Measurements from ENCODE around the gene RAD51C. TPM values are rescaled to one million over a fixed set of nuclear protein-coding genes. Genes with fewer than 3 reads are reported as not detected.
"Not testable (repeated sequence)": the region's sequence is repeated elsewhere in the genome, so short reads cannot be mapped to it uniquely, and the experiment has no call there.

Gene RAD51C
- total RNA-seq, 1 experiment from 2014 or later: 53.7 TPM

GRCh38 chr17:58690033-58690432 is 2.4 kb upstream of the RAD51C start:
- H3K9me2 ChIP-seq (replicated peaks; ENCODE audit: insufficient read depth, low read length); H3K36me3 ChIP-seq (ENCODE audit: insufficient read depth, low read length); H3K4me3 ChIP-seq (ENCODE audit: low read length); DNase-seq; H4K20me1 ChIP-seq (ENCODE audit: insufficient read depth, low read depth, low read length); H3K9ac ChIP-seq (ENCODE audit: low read length); H3K27me3 ChIP-seq (ENCODE audit: low read length); H3K4me2 ChIP-seq (ENCODE audit: low read depth, low read length, poor library complexity, severe bottlenecking); H2AFZ ChIP-seq (ENCODE audit: low read length); H3K27ac ChIP-seq (ENCODE audit: low read length); H3K9me3 ChIP-seq (ENCODE audit: low read length): not testable (repeated sequence)
- Histone ChIP-seq H3K79me2 (ENCODE audit: low read length) (peaks cover 26% of the 10 kb centered on the region), H3K4me1 (ENCODE audit: low read length) (peaks cover 25% of the 10 kb centered on the region)

GRCh38 chr17:58691701-58692238 is 632 bp upstream of the RAD51C start, which contains the start of gene TEX14:
Gene TEX14, minus strand, starts transcription at chr17:58692045. Its CDS starts 40,044 bp downstream, at chr17:58652001.
- Histone ChIP-seq H3K27ac (ENCODE audit: low read length) (peak within 1 kb of the TSS; percentile 67), H3K27me3 (ENCODE audit: low read length) (no peaks in the 10 kb centered on the region), H3K4me2 (ENCODE audit: low read depth, low read length, poor library complexity, severe bottlenecking) (peak within 1 kb of the TSS; percentile 93), H3K9ac (ENCODE audit: low read length) (peak within 1 kb of the TSS; percentile 86), H3K36me3 (ENCODE audit: insufficient read depth, low read length) (peaks cover 8% of the 10 kb centered on the region), H3K79me2 (ENCODE audit: low read length) (peaks cover 35% of the 10 kb centered on the region), H2AFZ (ENCODE audit: low read length) (peak within 1 kb of the TSS; percentile 93), H4K20me1 (ENCODE audit: insufficient read depth, low read depth, low read length) (no peaks in the 10 kb centered on the region), H3K4me1 (ENCODE audit: low read length) (peaks cover 25% of the 10 kb centered on the region), H3K9me2 (replicated peaks; ENCODE audit: insufficient read depth, low read length) (no peaks in the 10 kb centered on the region), H3K4me3 (ENCODE audit: low read length) (peak within 1 kb of the TSS; percentile 87), H3K9me3 (ENCODE audit: low read length) (no peaks in the 10 kb centered on the region)
- DNase-seq: no peak

GRCh38 chr17:58693208-58693607 is 806 bp downstream of the RAD51C start:
- Histone ChIP-seq H3K79me2 (ENCODE audit: low read length) (peaks cover 36% of the 10 kb centered on the region), H3K9me3 (ENCODE audit: low read length) (no peaks in the 10 kb centered on the region), H3K4me2 (ENCODE audit: low read depth, low read length, poor library complexity, severe bottlenecking) (peak overlapping the region; percentile 93), H4K20me1 (ENCODE audit: insufficient read depth, low read depth, low read length) (no peaks in the 10 kb centered on the region), H3K9me2 (replicated peaks; ENCODE audit: insufficient read depth, low read length) (no peaks in the 10 kb centered on the region), H3K36me3 (ENCODE audit: insufficient read depth, low read length) (peaks cover 8% of the 10 kb centered on the region), H3K4me3 (ENCODE audit: low read length) (peak overlapping the region; percentile 87), H3K4me1 (ENCODE audit: low read length) (peaks cover 25% of the 10 kb centered on the region), H3K27ac (ENCODE audit: low read length) (peak overlapping the region; percentile 67), H3K27me3 (ENCODE audit: low read length) (no peaks in the 10 kb centered on the region), H2AFZ (ENCODE audit: low read length) (no peak overlapping the region), H3K9ac (ENCODE audit: low read length) (peak overlapping the region; percentile 86)
- no peak for DNase-seq

- Histone ChIP-seq H3K4me3 (ENCODE audit: low read length) (peak overlapping the region; percentile 87), H3K9ac (ENCODE audit: low read length) (peak overlapping the region; percentile 86), H3K4me1 (ENCODE audit: low read length) (peaks cover 25% of the 10 kb centered on the region), H3K9me2 (replicated peaks; ENCODE audit: insufficient read depth, low read length) (no peaks in the 10 kb centered on the region), H3K27me3 (ENCODE audit: low read length) (no peaks in the 10 kb centered on the region), H4K20me1 (ENCODE audit: insufficient read depth, low read depth, low read length) (no peaks in the 10 kb centered on the region), H3K79me2 (ENCODE audit: low read length) (peaks cover 36% of the 10 kb centered on the region), H3K4me2 (ENCODE audit: low read depth, low read length, poor library complexity, severe bottlenecking) (peak overlapping the region; percentile 93), H3K36me3 (ENCODE audit: insufficient read depth, low read length) (peaks cover 8% of the 10 kb centered on the region), H3K9me3 (ENCODE audit: low read length) (no peaks in the 10 kb centered on the region), H3K27ac (ENCODE audit: low read length) (no peak overlapping the region; the same call in 1 of the 2 replicates), H2AFZ (ENCODE audit: low read length) (no peak overlapping the region)
- no peak for DNase-seq
Observed at GRCh38 chr17:58693751-58694150, 1.3 kb downstream of the RAD51C start.

GRCh38 chr17:58694302-58694701 is 1.9 kb downstream of the RAD51C start:
- Histone ChIP-seq H4K20me1 (ENCODE audit: insufficient read depth, low read depth, low read length) (no peaks in the 10 kb centered on the region), H3K9ac (ENCODE audit: low read length) (no peak overlapping the region), H3K4me2 (ENCODE audit: low read depth, low read length, poor library complexity, severe bottlenecking) (peak overlapping the region; percentile 93), H3K9me3 (ENCODE audit: low read length) (no peaks in the 10 kb centered on the region), H3K4me1 (ENCODE audit: low read length) (peaks cover 25% of the 10 kb centered on the region), H3K36me3 (ENCODE audit: insufficient read depth, low read length) (peaks cover 8% of the 10 kb centered on the region), H3K9me2 (replicated peaks; ENCODE audit: insufficient read depth, low read length) (no peaks in the 10 kb centered on the region), H2AFZ (ENCODE audit: low read length) (no peak overlapping the region), H3K27ac (ENCODE audit: low read length) (no peak overlapping the region; the same call in 1 of the 2 replicates), H3K27me3 (ENCODE audit: low read length) (no peaks in the 10 kb centered on the region), H3K4me3 (ENCODE audit: low read length) (peak overlapping the region; percentile 87), H3K79me2 (ENCODE audit: low read length) (peaks cover 36% of the 10 kb centered on the region)
- DNase-seq: no peak

GRCh38 chr17:58694826-58695225 is 2.4 kb downstream of the RAD51C start:
- no peaks in the 10 kb centered on the region for H4K20me1 ChIP-seq (ENCODE audit: insufficient read depth, low read depth, low read length)
- H3K27me3 ChIP-seq (ENCODE audit: low read length): no peaks in the 10 kb centered on the region
- peaks cover 36% of the 10 kb centered on the region for H3K79me2 ChIP-seq (ENCODE audit: low read length)
- H3K4me2 ChIP-seq (ENCODE audit: low read depth, low read length, poor library complexity, severe bottlenecking): peak overlapping the region; percentile 93
- no peaks in the 10 kb centered on the region for H3K9me3 ChIP-seq (ENCODE audit: low read length)
- H3K4me1 ChIP-seq (ENCODE audit: low read length): peaks cover 25% of the 10 kb centered on the region
- no peak overlapping the region for H3K4me3 ChIP-seq (ENCODE audit: low read length)
- H2AFZ ChIP-seq (ENCODE audit: low read length): no peak overlapping the region
- DNase-seq: no peak
- no peak overlapping the region for H3K9ac ChIP-seq (ENCODE audit: low read length)
- H3K9me2 ChIP-seq (replicated peaks; ENCODE audit: insufficient read depth, low read length): no peaks in the 10 kb centered on the region
- peaks cover 8% of the 10 kb centered on the region for H3K36me3 ChIP-seq (ENCODE audit: insufficient read depth, low read length)
- H3K27ac ChIP-seq (ENCODE audit: low read length): no peak overlapping the region

- Histone ChIP-seq H3K27ac (ENCODE audit: low read length) (no peak overlapping the region), H3K9me3 (ENCODE audit: low read length) (no peaks in the 10 kb centered on the region), H3K4me3 (ENCODE audit: low read length) (no peak overlapping the region), H3K4me2 (ENCODE audit: low read depth, low read length, poor library complexity, severe bottlenecking) (no peak overlapping the region), H2AFZ (ENCODE audit: low read length) (no peak overlapping the region), H3K4me1 (ENCODE audit: low read length) (peaks cover 2% of the 10 kb centered on the region; the same call in 1 of the 2 replicates), H3K79me2 (ENCODE audit: low read length) (peaks cover 13% of the 10 kb centered on the region), H3K9ac (ENCODE audit: low read length) (no peak overlapping the region), H4K20me1 (ENCODE audit: insufficient read depth, low read depth, low read length) (no peaks in the 10 kb centered on the region), H3K36me3 (ENCODE audit: insufficient read depth, low read length) (peaks cover 6% of the 10 kb centered on the region), H3K9me2 (replicated peaks; ENCODE audit: insufficient read depth, low read length) (no peaks in the 10 kb centered on the region), H3K27me3 (ENCODE audit: low read length) (no peaks in the 10 kb centered on the region)
- DNase-seq: no peak
Observed at GRCh38 chr17:58699771-58700170, 7.4 kb downstream of the RAD51C start.

GRCh38 chr17:58702045-58702476 is 9.7 kb downstream of the RAD51C start:
- no peaks in the 10 kb centered on the region for H4K20me1 ChIP-seq (ENCODE audit: insufficient read depth, low read depth, low read length)
- H3K27me3 ChIP-seq (ENCODE audit: low read length): no peaks in the 10 kb centered on the region
- H3K9ac ChIP-seq (ENCODE audit: low read length): no peak overlapping the region
- no peak overlapping the region for H3K4me3 ChIP-seq (ENCODE audit: low read length)
- no peak overlapping the region for H2AFZ ChIP-seq (ENCODE audit: low read length)
- no peaks in the 10 kb centered on the region for H3K9me3 ChIP-seq (ENCODE audit: low read length)
- no peak overlapping the region for H3K27ac ChIP-seq (ENCODE audit: low read length)
- no peaks in the 10 kb centered on the region for H3K9me2 ChIP-seq (replicated peaks; ENCODE audit: insufficient read depth, low read length)
- no peak for DNase-seq
- no peaks in the 10 kb centered on the region for H3K4me1 ChIP-seq (ENCODE audit: low read length)
- H3K36me3 ChIP-seq (ENCODE audit: insufficient read depth, low read length): peaks cover 2% of the 10 kb centered on the region
- H3K4me2 ChIP-seq (ENCODE audit: low read depth, low read length, poor library complexity, severe bottlenecking): no peak overlapping the region
- H3K79me2 ChIP-seq (ENCODE audit: low read length): no peaks in the 10 kb centered on the region
